GM12878 (cell line): ENCODE results near the gene GNAL. TPM values are rescaled to one million over a fixed set of nuclear protein-coding genes. Genes with fewer than 3 reads are reported as not detected.

Source experiments
- ATAC-seq: fragments of 200-7000 bp; cut with Tn5 transposase; 3 replicates; pipeline ENCODE4 v1.9.1; 2020; ENCODE audit warnings: mild to moderate bottlenecking, moderate library complexity
- BruUV-seq: library from RNA; stranded (reverse); fragments of 400-500 nt; replicated peaks from 2 replicates; lab custom pipeline; 2021; lab: Mats Ljungman, UMichigan
- CTCF ChIA-PET: fragments of 300-600 bp; sonication (Branson Sonifier 250); formaldehyde crosslinking; extraction: SDS; loops from one replicate; lab custom pipeline; 2021; ENCODE audit warnings: inconsistent platforms; lab: Yijun Ruan, JAX
- POLR2A ChIA-PET: fragments of 350-600 bp; formaldehyde crosslinking; extraction: SDS; loops from one replicate; lab custom pipeline; 2021; ENCODE audit warnings: inconsistent platforms; lab: Charles Lee
- RAD21 ChIA-PET: fragments of 300-600 bp; sonication (Branson Sonifier 250); formaldehyde crosslinking; loops from one replicate; lab custom pipeline; 2023; ENCODE audit warnings: antibody characterized with exemption; ENCODE audit not compliant: unreplicated experiment; lab: Charles Lee
- SMC1A ChIA-PET: fragments of 300-600 bp; sonication (Branson Sonifier 250); formaldehyde crosslinking; loops from one replicate; lab custom pipeline; 2023; ENCODE audit not compliant: unreplicated experiment, uncharacterized antibody; lab: Charles Lee
- DNase-seq: peaks from one replicate; pipeline ENCODE4 v3.0.0-alpha.2; 2011; ENCODE audit warnings: low read depth, low spot score
- FAIRE-seq: peaks from 3 replicates; lab custom pipeline; 2011; peaks lifted over from hg19 to GRCh38; lab: Jason Lieb, UNC
- H2AFZ ChIP-seq: 2 replicates; pipeline ENCODE4 v1.6.0; 2011; ENCODE audit warnings: low read depth, low read length, control low read depth; ENCODE audit not compliant: control insufficient read depth
- H3K27ac ChIP-seq: 2 replicates; pipeline ENCODE4 v1.5.1; 2011; ENCODE audit warnings: control low read depth; ENCODE audit not compliant: control insufficient read depth, insufficient read depth
- H3K27me3 ChIP-seq, 2 experiments: replicated peaks in 1 of 2; 2 replicates each; pipeline versions ENCODE4 v1.6.0 to v1.6.1; 2011; ENCODE audit warnings: low read length in 1 of 2; ENCODE audit not compliant: control insufficient read depth in 2 of 2, insufficient read depth in 2 of 2
- H3K36me3 ChIP-seq, 2 experiments: 2 replicates each; pipeline ENCODE4 v1.5.1; 2011; ENCODE audit warnings: low read length in 1 of 2; ENCODE audit not compliant: control insufficient read depth in 2 of 2, insufficient read depth in 2 of 2
- H3K4me1 ChIP-seq: 2 replicates; pipeline ENCODE4 v1.6.1; 2011; ENCODE audit warnings: mild to moderate bottlenecking, low read length, moderate library complexity, mixed read lengths; ENCODE audit not compliant: control insufficient read depth, insufficient read depth
- H3K4me2 ChIP-seq: 2 replicates; pipeline ENCODE4 v1.6.0; 2011; ENCODE audit warnings: control low read depth; ENCODE audit not compliant: control insufficient read depth, insufficient read depth
- H3K4me3 ChIP-seq: fragments of 200-600 bp; sonication (generic); 2 replicates; pipeline ENCODE4 v1.5.1; 2016
- H3K79me2 ChIP-seq: 2 replicates; pipeline ENCODE4 v1.6.0; 2011; ENCODE audit warnings: low read length; ENCODE audit not compliant: control insufficient read depth, insufficient read depth
- H3K9ac ChIP-seq: 2 replicates; pipeline ENCODE4 v1.8.0; 2011; ENCODE audit warnings: low read length, control low read depth, mixed read lengths; ENCODE audit not compliant: control insufficient read depth, insufficient read depth
- H3K9me3 ChIP-seq: replicated peaks from 3 replicates; pipeline ENCODE4 v1.5.1; 2011; ENCODE audit warnings: mild to moderate bottlenecking, low read length; ENCODE audit not compliant: control insufficient read depth, insufficient read depth
- H4K20me1 ChIP-seq: 2 replicates; pipeline ENCODE4 v1.6.0; 2011; ENCODE audit not compliant: control insufficient read depth, insufficient read depth
- CEBPB ChIP-seq, 2 experiments: fragments of 150-350 bp in 1 of 2; IDR thresholded peaks; 2 replicates each; pipeline ENCODE4 v1.6.1; 2012 to 2014; ENCODE audit warnings: low read depth in 2 of 2, low read length in 2 of 2, borderline replicate concordance in 1 of 2, inconsistent platforms in 1 of 2
- CHD1 ChIP-seq: IDR thresholded peaks from 2 replicates; pipeline ENCODE4 v1.6.1; 2012; ENCODE audit warnings: low read depth, low read length, improper control_type of control experiment
- CREM ChIP-seq: IDR thresholded peaks from 2 replicates; pipeline ENCODE4 v1.6.1; 2014; ENCODE audit warnings: antibody characterized with exemption, low read depth
- IRF4 ChIP-seq: IDR thresholded peaks from 2 replicates; pipeline ENCODE4 v1.6.1; 2011; ENCODE audit warnings: low read depth, low read length
- MTA3 ChIP-seq: IDR thresholded peaks from 2 replicates; pipeline ENCODE4 v1.6.1; 2012; ENCODE audit warnings: low read length, inconsistent platforms, borderline replicate concordance
- POU2F2 ChIP-seq: IDR thresholded peaks from 3 replicates; pipeline ENCODE4 v1.6.1; 2011; ENCODE audit warnings: low read depth, mild to moderate bottlenecking, low read length, borderline replicate concordance
- SREBF2 ChIP-seq: IDR thresholded peaks from 2 replicates; pipeline ENCODE4 v1.6.1; 2012; ENCODE audit warnings: mild to moderate bottlenecking, low read length
- ZNF622 ChIP-seq: fragments of 450-650 bp; IDR thresholded peaks from 2 replicates; pipeline ENCODE4 v1.6.1; 2017; ENCODE audit warnings: mild to moderate bottlenecking, inconsistent platforms
- WGBS: methylation state at CpG from one replicate; pipeline ENCODE4 v1.1.6; 2016; ENCODE audit warnings: low lambda C conversion rate; ENCODE audit not compliant: insufficient replicate concordance, insufficient coverage; ENCODE audit errors: missing lambda C conversion rate; 5-methylcytosine and 5-hydroxymethylcytosine counted together
- in situ Hi-C: fragments of 300-500 bp; cut with MboI; formaldehyde crosslinking; loops from 9 replicates; pipeline ENCODE4 v1.14.3; 2018; ENCODE audit warnings: mixed read lengths
- intact Hi-C: fragments of 100-400 bp; cut with micrococcal nuclease; formaldehyde crosslinking; loops from one replicate; pipeline ENCODE4 v1.14.2; 2022; ENCODE audit not compliant: unreplicated experiment
- polyA plus RNA-seq, 11 experiments: library from polyadenylated mRNA; depleted of rRNA in 4 of 11; unstranded in 6 of 11; stranded (reverse) in 5 of 11; fragments of >200 nt; fragmentation: Nextera tagmentation in 4 of 11; fragmentation: Illumina TruSeq in 1 of 11; extraction: Ambion mirVana in 4 of 11; extraction: Trizol in 1 of 11; gene quantifications; 1 replicate in 1 of 11; 2 replicates in 10 of 11; pipeline versions ENCODE4 v1.2.1 to v1.2.3, GENCODE V29; 2011 to 2016; ENCODE audit warnings: inconsistent platforms in 2 of 11, missing spikeins in 2 of 11, low read depth in 1 of 11
- total RNA-seq, 4 experiments: library from RNA; depleted of rRNA in 3 of 4; stranded (reverse); fragments of >200 nt in 3 of 4; fragmentation: Illumina TruSeq in 1 of 4; extraction: Trizol in 1 of 4; gene quantifications; 2 replicates each; pipeline versions ENCODE4 v1.2.1 to v1.2.3, GENCODE V29; 2013 to 2021

The GNAL gene
- total and polyA plus RNA-seq, 10 of the 15 experiments (the other 5 are each of a cell fraction or from before 2014, with no cell fraction given) = 0.02 to 0.39 (median 0.05) TPM; not detected in 5

- Histone ChIP-seq H3K36me3 (peaks cover 6 to 9% of the 10 kb centered on the region in 2 experiments; a peak in 2 of 4 replicates), H3K4me2 (no peak overlapping the region), H2AFZ (no peak overlapping the region), H3K27ac (no peak overlapping the region)
- no peak for DNase-seq
- RAD21 ChIA-PET = no interaction called here
- WGBS = 75% methylated on average over 8 of the region's 8 CpGs
- TF ChIP-seq POU2F2 (no peak), ZNF622 (no peak), CREM (no peak), CEBPB (IDR thresholded peaks at IDR 0.05; ENCODE audit: borderline replicate concordance in 1 of 2, low read depth in 2 of 2, low read length in 2 of 2) (no peak), SREBF2 (no peak), MTA3 (no peak), IRF4 (no peak), CHD1 (no peak)
- TF ChIP-seq, all 136 proteins: peak for 0
- Histone ChIP-seq H3K9ac (no peak overlapping the region), H3K79me2 (no peaks in the 10 kb centered on the region), H4K20me1 (no peaks in the 10 kb centered on the region), H3K9me3 (no peaks in the 10 kb centered on the region), H3K4me1 (peaks cover 19% of the 10 kb centered on the region), H3K27me3 (no peaks in the 10 kb centered on the region), H3K4me3 (no peak overlapping the region)
- FAIRE-seq (no peak), ATAC-seq (no peak)
- in situ Hi-C loops = no loop called here
- ChIA-PET SMC1A (interaction anchor here (1.2 kb wide), 1 partner anchor 19 kb away, joined by 4 read pairs; no protein-coding TSS in a partner anchor), POLR2A (no interaction called here), CTCF (interaction anchor here (0.6 to 1.8 kb wide), 2 partner anchors 13 to 232 kb away, joined by 3 to 4 read pairs; no protein-coding TSS in a partner anchor)
- intact Hi-C loops = no loop called here
- BruUV-seq = no TSS peak
Measured at GRCh38 chr18:11887328-11888128, 198.5 kb downstream of the GNAL start.
